Retinal pigment epithelial cell (primary cell): Measurements from ENCODE around the gene GFRAL.

Experiments used
- DNase-seq: peaks from one replicate; pipeline ENCODE4 v3.0.0-alpha.2; 2010; ENCODE audit warnings: low read depth
- H3K4me3 ChIP-seq: 2 replicates; pipeline ENCODE4 v1.5.1; 2011; ENCODE audit warnings: mild to moderate bottlenecking, low read length, control low read depth, moderate library complexity
- CTCF ChIP-seq: conservative IDR thresholded peaks from 2 replicates; pipeline ENCODE4 v1.5.1; 2011; ENCODE audit warnings: low read depth, low read length, control low read depth, inconsistent platforms

The GFRAL gene

GRCh38 chr6:55433446-55434130 lies 106.3 kb downstream of the GFRAL start:
- DNase-seq = no peak
- TF ChIP-seq CTCF = no peak

GRCh38 chr6:55437141-55437540 lies 109.9 kb downstream of the GFRAL start:
- no peak overlapping the region for H3K4me3 ChIP-seq
- TF ChIP-seq CTCF = no peak
- DNase-seq = no peak

More at GRCh38 chr6:55433446-55434130, 106.3 kb downstream of the GFRAL start:
- no peak overlapping the region for H3K4me3 ChIP-seq

- no peak for DNase-seq
- no peak for TF ChIP-seq CTCF
- no peak overlapping the region for H3K4me3 ChIP-seq
Observed at GRCh38 chr6:55438203-55438602, 110.9 kb downstream of the GFRAL start.

GRCh38 chr6:55443238-55444134 lies 116.2 kb downstream of the GFRAL start:
- no peak for TF ChIP-seq CTCF
- DNase-seq = no peak
- no peak overlapping the region for H3K4me3 ChIP-seq

GRCh38 chr6:55445648-55446204 lies 118.5 kb downstream of the GFRAL start:
- TF ChIP-seq CTCF = peak; percentile 52
- no peak for DNase-seq
- no peak overlapping the region for H3K4me3 ChIP-seq

- no peak for DNase-seq
- TF ChIP-seq CTCF = no peak
- no peak overlapping the region for H3K4me3 ChIP-seq
Observed at GRCh38 chr6:55447891-55448290, 120.6 kb downstream of the GFRAL start.
